NB4 (cell line): ENCODE data around the gene AMPH.

ENCODE experiments used
- DNase-seq: peaks from one replicate; pipeline ENCODE4 v3.0.0; 2010; ENCODE audit warnings: low read depth
- H3K4me3 ChIP-seq: one replicate; pipeline ENCODE4 v1.5.1; 2011; ENCODE audit warnings: mild to moderate bottlenecking, low read depth, low read length, moderate library complexity
- CTCF ChIP-seq: IDR thresholded peaks from one replicate; pipeline ENCODE4 v1.5.1; 2012; ENCODE audit warnings: low read depth, low read length
- MYC ChIP-seq: IDR thresholded peaks from 2 replicates; pipeline ENCODE4 v1.6.1; 2011; ENCODE audit warnings: low read depth, low read length
- POLR2A ChIP-seq: IDR thresholded peaks from 2 replicates; pipeline ENCODE4 v1.6.1; 2011; ENCODE audit warnings: mild to moderate bottlenecking; ENCODE audit not compliant: insufficient read length; ENCODE audit errors: extremely low read depth
- TF ChIP-seq, protein P1 (sequence below): IDR thresholded peaks from 2 replicates; pipeline ENCODE4 v1.6.1; 2011; ENCODE audit warnings: low read depth, low read length

Gene AMPH

GRCh38 chr7:38453168-38453567 lies 178.0 kb downstream of the AMPH start:
- TF ChIP-seq CTCF, result no peak
- no peak for TF ChIP-seq MYC
- TF ChIP-seq, protein P1, sequence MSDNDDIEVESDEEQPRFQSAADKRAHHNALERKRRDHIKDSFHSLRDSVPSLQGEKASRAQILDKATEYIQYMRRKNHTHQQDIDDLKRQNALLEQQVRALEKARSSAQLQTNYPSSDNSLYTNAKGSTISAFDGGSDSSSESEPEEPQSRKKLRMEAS, result no peak
- no peak for TF ChIP-seq POLR2A
- DNase-seq, result no peak
- no peak overlapping the region for H3K4me3 ChIP-seq

DNA sequence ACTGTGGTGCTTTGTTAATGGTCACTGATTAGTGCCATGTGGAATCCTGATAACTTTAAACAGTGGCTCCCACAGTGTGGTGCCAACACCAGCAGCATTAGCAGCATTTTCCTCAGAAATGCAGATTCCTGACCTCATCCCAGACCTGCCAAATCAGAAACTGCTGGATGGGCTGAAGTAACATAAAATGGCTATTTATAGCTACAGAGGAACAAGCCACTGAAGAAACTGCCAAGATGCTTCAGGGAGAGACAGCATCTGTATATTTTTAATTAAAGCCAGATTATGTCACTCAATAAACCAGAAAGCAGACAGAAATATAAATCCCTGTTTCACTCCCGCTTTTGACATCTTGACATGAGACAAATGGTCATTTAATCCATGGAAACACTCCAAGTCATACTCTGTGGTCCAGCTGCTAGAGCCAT lies 178.5 kb downstream of the AMPH start:
- DNase-seq, result no peak
- TF ChIP-seq MYC (no peak), CTCF (no peak), POLR2A (no peak)
- TF ChIP-seq, protein P1, result no peak

GRCh38 chr7:38451840-38452239 lies 179.3 kb downstream of the AMPH start:
- H3K4me3 ChIP-seq, result no peak overlapping the region
- no peak for TF ChIP-seq POLR2A
- TF ChIP-seq MYC, result no peak
- TF ChIP-seq, protein P1, result no peak
- no peak for TF ChIP-seq CTCF
- peak; percentile 41 for DNase-seq

More for the DNA sequence above, 178.5 kb downstream of the AMPH start:
- H3K4me3 ChIP-seq, result no peak overlapping the region

GRCh38 chr7:38448584-38449234 lies 182.5 kb downstream of the AMPH start:
- no peak for DNase-seq
- TF ChIP-seq, protein P1, result no peak
- TF ChIP-seq CTCF, result no peak
- TF ChIP-seq MYC, result no peak
- TF ChIP-seq POLR2A, result no peak
- no peak overlapping the region for H3K4me3 ChIP-seq

DNA sequence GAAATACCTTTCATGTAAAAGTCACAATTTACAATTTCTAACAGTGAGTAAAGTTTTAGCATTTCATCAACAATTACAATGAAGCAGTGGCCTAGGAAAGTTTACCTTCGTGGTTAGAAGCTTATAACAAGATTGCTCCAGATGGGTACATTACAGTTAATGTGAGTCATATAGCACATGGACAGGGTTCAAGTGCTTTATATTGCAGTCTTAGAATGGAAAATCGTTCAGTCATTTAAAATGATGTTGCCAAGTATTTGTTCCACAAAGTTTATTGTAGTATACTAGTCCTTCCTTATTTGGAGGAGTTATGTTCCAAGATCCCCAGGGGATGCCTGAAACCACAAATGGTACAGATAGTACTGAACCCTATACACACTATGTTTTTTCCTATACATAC lies 183.1 kb downstream of the AMPH start:
- DNase-seq, result no peak
- TF ChIP-seq MYC (no peak), CTCF (no peak), POLR2A (no peak)
- TF ChIP-seq, protein P1, result no peak
- H3K4me3 ChIP-seq, result no peak overlapping the region

- DNase-seq, result no peak
- TF ChIP-seq MYC (no peak), POLR2A (no peak), CTCF (no peak)
- TF ChIP-seq, protein P1, result no peak
These were observed 192.2 kb downstream of the AMPH start for GRCh38 chr7:38438970-38439369.

More at GRCh38 chr7:38438970-38439369, 192.2 kb downstream of the AMPH start:
- no peak overlapping the region for H3K4me3 ChIP-seq
